ENCODE results near the gene VPS52. TPM values are rescaled to one million over a fixed set of nuclear protein-coding genes. Genes with fewer than 3 reads are reported as not detected.

Gene VPS52
- total and polyA plus RNA-seq, 9 of the 15 experiments (the other 6 are each of a cell fraction or from before 2014, with no cell fraction given) = 24.4 to 103 (median 40.2) TPM

GRCh38 chr6:33249732-33250630 is 21.7 kb downstream of the VPS52 start (continued):
- TF ChIP-seq CHD7 (IDR thresholded peaks at IDR 0.05; ENCODE audit: low read depth, low read length) (no peak), CSDE1 (IDR thresholded peaks at IDR 0.05) (no peak), MTA3 (IDR thresholded peaks at IDR 0.05; ENCODE audit: borderline replicate concordance) (no peak), ZKSCAN1 (IDR thresholded peaks at IDR 0.05; ENCODE audit: low read depth, low read length) (no peak; the same call in 1 of the 2 replicates), ESRRB (CRISPR knock-in tag; IDR thresholded peaks at IDR 0.05; ENCODE audit: borderline replicate concordance) (no peak), GTF2E2 (tag; IDR thresholded peaks at IDR 0.05) (no peak), FOXK1 (CRISPR knock-in tag; IDR thresholded peaks at IDR 0.05; ENCODE audit: borderline replicate concordance) (no peak), HLTF (IDR thresholded peaks at IDR 0.05) (no peak), FOXM1 (IDR thresholded peaks at IDR 0.05; ENCODE audit: low read depth) (no peak), FOXM1 (CRISPR knock-in tag; IDR thresholded peaks at IDR 0.05; ENCODE audit: low read depth) (no peak), KDM4B (IDR thresholded peaks at IDR 0.05; ENCODE audit: borderline replicate concordance in 2 of 2, low read depth in 1 of 2) (no peak), IRF9 (tag; IDR thresholded peaks at IDR 0.05) (no peak)
- TF ChIP-seq, protein P1, sequence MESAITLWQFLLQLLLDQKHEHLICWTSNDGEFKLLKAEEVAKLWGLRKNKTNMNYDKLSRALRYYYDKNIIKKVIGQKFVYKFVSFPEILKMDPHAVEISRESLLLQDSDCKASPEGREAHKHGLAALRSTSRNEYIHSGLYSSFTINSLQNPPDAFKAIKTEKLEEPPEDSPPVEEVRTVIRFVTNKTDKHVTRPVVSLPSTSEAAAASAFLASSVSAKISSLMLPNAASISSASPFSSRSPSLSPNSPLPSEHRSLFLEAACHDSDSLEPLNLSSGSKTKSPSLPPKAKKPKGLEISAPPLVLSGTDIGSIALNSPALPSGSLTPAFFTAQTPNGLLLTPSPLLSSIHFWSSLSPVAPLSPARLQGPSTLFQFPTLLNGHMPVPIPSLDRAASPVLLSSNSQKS (CRISPR knock-in tag; IDR thresholded peaks at IDR 0.05) = no peak
